Limb (tissue), 2 donors: ENCODE measurements around the gene TPSD1.
"Not testable (repeated sequence)": the region's sequence is repeated elsewhere in the genome, so short reads cannot be mapped to it uniquely, and the experiment has no call there.

Experiments used
- DNase-seq, 2 donors: peaks; one replicate each; pipeline ENCODE4 v3.0.0-alpha.2; 2016; ENCODE audit errors: extremely low spot score in 2 of 2

The TPSD1 gene

DNA sequence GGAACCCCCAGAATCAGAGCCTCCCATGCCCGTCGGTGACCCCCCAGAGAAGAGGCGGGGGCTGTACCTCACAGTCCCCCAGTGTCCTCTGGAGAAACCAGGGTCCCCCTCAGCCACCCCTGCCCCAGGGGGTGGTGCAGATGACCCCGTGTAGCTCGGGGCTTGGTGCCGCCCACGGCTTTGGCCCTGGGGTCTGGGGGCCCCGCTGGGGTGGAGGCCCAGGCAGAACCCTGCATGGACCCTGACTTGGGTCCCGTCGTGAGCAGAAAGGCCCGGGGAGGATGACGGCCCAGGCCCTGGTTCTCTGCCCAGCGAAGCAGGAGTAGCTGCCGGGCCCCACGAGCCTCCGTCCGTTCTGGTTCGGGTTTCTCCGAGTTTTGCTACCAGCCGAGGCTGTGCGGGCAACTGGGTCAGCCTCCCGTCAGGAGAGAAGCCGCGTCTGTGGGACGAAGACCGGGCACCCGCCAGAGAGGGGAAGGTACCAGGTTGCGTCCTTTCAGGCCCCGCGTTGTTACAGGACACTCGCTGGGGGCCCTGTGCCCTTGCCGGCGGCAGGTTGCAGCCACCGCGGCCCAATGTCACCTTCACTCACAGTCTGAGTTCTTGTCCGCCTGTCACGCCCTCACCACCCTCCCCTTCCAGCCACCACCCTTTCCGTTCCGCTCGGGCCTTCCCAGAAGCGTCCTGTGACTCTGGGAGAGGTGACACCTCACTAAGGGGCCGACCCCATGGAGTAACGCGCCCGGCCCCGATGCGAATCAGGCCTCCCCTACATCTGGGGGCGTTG lies 34.8 kb upstream of the TPSD1 start:
- DNase-seq = no peak

DNA sequence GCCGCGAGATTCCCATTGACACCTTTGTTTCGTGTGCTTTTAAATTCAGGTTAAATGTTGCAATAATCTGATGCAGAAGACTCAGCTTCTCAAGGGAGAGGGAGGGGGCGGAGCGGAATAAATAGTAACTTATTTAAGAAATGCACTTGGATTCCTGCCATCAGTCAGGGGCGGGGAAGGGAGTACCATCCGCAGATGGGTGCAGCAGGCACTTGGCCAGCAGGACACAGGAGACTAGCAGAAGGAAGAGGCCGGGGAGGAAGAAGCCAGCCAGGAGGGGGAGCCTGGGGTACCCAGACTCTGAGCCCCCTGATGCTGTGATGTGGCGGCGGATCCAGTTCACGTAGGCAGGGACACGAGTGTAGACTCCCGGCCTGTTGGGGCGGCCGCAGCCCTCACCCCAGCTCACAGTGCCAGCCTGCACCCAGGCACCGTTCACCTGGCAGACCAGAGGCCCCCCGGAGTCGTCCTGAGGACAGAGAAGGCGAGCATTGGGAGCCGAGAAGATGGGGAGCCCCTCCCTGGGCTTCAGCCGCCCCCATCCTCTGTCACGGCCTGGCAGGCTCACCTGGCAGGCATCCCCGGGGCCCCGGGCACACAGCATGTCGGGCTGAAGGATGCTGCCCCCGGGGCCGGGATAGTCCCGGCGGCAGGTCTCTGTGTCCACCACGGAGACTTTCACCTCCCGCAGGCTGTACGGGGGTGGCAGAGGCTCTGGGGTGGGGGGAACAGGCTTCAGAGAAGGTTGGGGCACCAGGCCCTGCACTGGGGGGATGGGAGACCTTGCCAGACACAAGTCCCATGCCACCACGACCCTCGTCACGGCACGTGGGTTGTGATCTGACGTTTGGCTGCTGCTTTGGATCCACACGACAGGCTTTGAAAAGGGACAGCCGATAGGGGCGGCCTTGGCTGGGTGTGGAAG lies 34.0 kb upstream of the TPSD1 start:
- DNase-seq = no peak

DNA sequence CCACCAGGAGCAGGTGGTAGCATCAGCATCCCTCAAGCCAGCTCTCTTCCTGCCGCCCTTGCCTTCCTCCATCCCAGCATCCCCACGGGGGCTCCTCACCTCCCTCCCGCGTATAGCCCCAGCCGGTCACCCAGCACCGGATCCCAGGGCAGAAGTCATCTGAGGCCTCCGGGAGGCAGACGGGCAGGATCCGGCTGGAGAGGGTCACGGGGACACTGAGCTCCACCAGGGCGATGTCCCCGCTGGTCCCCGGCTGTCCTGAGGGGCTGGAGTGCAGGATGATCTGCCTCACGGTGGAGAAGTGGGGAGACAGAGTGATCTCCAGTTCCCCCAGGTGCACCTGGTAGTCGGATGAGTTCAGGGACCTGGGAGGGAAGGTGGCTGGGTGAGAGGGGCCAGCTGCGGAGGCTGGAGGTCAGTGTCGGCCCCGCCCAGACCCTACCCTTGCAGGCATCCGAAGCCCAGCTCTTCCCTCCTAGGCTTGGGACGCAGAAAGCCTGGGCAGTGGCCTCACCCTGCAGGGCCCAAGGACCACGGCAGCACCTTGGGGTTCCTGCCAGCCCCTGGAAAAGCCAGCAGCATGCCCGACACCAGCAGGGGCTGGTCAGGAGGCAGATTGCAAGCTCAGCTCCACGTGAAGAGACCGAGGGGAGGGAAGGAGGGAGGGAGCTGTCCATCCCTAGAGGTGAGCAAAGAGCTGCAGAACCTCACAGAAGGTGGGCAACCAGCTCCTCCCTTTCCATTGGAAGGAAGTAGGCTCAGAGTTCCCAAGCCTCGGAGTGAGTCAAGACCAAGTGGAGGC lies 33.1 kb upstream of the TPSD1 start:
- DNase-seq = no peak

DNA sequence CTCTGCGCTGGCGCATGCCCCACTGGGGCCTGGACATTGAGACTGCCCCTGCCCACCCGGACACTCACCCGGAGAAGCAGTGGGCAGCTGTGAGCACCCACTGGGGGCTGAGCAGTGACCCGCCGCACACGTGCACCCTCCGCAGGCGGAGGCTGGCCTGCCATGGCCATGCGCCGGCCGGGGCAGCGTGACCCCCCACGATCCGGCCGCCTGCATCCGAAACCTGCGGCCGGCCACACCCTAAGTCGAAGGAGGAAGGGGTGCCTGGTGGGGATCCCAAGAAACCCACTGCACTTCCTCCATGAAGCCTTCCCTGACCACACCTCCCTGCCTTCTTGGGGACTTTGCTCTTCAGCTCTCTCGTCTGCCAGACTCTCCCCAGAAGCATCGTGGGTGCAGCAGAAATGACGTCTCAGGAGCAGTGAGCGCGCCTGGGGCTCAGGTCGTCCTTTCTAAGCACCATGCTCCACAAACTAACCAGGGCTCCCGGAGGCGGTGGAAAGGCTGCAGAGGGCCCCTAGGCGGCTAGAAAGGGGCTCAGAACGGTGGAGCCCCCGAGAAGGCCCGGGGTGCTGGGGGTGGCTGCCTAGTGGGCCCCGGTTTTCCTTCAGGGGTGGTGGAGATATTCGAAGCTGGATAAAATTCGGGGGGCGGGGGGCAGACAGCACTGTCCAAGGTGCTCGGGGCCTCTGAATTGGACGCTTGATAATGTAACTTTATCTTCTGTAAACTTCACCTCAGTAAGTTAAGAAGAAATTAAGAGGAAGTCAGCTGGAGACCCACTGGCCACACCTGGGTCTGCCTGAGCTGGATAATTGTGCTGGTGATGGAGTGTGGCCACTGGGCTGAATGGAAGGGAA lies 32.3 kb upstream of the TPSD1 start:
- DNase-seq = no peak

DNA sequence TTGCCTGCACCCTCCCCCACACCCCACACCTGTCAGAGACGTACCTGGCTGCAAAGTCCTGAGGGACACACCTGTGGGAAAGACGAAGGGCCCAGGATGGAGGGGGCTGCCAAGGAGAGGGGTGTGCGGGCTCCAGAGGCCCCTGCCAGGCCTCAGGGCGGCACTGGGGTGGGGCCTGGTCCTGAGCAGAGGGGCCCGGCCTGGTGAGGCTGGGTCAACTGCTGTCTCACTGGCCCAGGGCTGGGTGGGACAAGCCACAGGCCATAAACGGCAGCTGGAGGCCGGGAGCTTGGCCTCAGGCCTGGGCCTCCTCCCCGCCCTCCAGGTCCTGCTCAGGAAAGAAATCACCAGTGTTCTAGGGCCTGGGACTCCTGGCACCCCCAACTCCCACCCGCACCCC lies 31.3 kb upstream of the TPSD1 start:
- DNase-seq = no peak

DNA sequence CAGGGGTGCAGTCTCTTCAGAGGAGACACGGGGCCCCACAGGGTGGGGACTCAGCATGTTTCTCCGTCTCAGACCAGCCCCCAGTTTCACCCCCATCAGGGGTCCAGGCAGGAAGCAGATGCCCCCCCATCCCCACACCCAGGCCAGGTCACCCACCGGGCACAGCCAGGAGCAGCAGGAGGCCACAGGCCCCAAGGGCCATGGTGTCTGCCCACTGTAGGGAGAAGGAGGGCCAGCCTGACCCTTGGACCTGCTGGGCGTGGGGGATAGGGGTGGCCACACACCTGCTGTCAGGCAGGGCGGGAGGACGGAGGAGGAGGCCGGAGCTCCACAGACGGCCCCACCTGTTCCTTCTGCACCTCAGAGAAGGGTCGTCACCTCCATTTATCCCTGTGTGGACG lies 30.8 kb upstream of the TPSD1 start, which contains the start of gene TPSG1:
Gene TPSG1, minus strand, starts transcription at position 218 of the 401 bp plus-strand sequence. Its CDS starts 16 bp downstream, at position 202.
- no peak for DNase-seq

DNA sequence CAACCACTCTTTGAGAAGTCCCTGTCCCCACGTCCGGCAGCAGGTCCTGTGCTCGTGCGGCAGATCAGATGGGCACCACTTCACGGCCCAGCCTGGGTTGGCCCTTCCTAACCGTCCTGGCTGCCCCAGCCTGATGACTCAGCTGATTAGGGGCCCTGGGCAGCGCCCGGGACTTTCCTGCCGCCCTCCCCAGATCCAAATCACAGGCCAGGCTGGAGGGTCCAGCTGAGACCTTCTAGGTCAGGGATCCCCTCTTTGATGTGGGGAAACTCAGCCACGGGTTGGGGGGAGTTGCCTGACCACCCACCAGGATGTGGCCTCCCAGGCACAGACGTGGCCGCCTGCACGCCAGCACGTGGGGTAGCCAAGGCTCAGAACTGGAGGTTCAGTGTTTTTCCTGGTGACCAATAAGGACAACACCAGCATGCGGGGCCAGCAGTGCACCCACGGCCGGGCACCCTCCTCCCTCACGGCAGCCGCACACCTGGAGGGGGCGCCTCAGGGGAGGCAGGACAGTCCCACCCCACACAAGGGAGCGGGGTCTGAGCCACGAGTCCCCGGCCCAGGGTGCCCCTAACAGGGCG lies 30.0 kb upstream of the TPSD1 start:
- not testable (repeated sequence) for DNase-seq

DNA sequence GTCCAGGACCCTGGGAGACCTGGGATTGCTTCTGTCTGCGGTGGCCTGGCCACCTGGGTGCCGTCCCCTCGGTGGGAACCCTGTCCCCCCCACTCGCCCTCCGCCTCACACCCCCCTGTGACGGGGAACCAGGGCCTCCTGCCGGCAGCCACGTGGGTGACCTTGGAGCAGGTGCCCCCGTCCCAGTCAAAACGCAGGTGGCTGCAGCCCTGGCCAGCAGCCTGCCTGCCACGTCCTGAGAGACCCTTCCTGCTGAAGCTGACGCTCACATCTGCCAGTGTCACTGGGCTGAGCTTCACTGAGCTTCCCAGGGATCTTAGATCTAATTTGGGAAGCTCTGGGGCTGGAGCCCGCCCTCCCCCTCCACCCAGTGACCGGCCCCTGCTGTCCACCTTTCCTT lies 29.2 kb upstream of the TPSD1 start:
- not testable (repeated sequence) for DNase-seq

DNA sequence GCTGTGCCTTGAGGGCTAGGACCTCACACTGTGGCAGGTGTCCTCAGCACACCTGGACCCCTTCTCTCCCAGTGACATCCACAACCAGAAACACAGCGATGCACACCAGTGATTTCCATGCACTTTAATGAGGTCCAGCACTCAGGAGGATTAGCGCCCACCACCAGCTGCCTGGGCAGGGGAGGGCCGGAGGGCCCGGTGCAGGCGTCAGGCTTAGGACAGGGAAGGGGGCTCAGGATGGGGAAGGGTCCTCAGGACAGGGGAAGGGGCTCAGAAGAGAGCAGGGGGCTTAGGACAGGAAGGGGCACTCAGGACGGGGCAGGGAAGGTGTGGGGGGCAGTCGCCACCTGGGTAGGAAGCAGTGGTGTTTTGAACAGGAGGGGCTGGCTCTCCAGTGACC lies 27.6 kb upstream of the TPSD1 start:
- DNase-seq = not testable (repeated sequence)

DNA sequence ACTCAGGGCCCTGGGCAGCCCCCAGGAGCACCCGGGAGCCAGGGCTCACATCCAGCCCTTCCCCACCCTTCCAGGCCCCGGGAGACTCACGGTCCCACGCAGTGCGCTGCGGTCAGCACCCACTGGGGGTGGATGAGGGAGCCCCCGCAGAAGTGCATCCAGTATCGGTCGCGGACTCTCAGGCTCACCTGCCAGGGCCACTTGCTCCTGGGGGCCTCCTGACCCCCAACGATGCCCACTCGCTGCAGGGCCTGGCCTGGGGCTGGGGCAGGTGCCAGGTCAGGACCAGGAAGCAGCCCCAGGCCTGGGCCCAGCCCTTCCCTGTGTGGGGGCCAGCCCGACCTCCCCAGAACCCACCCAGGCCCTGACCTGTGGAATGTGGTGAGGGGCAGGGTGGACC lies 26.4 kb upstream of the TPSD1 start:
- not testable (repeated sequence) for DNase-seq

DNA sequence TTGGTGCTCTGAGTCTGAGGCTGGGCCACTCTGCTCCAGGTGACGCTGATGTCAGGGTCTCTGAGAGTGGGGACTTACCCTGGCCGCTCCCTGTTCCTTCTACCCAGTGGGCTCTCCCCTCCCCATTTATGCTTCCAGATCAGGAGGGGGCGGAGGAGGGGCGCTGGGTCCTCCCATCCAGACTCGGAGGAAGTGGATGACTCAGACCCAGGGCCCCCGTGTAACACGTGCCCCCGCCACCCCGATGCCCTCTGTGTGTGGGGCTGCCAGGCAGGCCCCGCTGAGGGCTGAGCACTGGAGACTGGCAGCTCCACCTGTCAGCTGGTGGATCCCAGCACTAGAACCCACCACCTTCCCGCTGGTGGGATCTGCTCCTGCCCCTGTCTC lies 25.8 kb upstream of the TPSD1 start, which contains the start of gene TPSB2:
Gene TPSB2, minus strand, starts transcription at position 101 of the 387 bp plus-strand sequence. CDS start 233 bp downstream, outside the sequence.
- not testable (repeated sequence) for DNase-seq

DNA sequence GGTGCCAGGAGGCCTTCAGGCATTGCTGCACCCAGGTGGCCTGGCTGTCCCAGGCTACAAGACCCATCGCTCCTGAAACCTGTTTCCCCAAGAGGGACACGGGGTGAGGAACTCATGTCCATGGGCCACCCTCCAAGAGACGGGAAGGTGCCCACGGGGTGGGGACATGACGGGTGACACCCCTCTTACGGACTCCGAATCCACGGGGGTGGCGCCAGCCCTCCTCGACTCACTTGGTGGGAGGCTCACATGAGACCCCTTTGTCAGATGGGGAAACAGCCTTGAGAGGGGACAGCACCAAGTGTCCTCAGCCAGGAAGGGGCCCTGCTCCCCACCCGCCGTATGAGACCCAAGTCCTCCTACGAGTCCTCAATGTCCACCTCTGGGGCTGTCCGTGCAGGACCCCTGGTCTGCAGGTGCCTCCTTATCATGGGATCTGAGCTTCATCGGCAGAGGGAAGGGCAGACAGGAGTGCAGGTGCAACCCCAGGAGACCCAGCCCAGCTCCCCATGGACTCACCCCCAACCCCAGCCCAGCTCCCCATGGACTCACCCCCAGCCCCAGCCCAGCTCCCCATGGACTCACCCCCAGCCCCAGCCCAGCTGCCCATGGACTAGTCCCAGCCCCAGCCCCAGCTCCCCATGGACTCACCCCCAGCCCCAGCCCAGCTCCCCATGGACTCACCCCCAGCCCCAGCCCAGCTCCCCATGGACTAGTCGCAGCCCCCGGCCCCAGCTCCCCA lies 25.2 kb upstream of the TPSD1 start:
- not testable (repeated sequence) for DNase-seq

DNA sequence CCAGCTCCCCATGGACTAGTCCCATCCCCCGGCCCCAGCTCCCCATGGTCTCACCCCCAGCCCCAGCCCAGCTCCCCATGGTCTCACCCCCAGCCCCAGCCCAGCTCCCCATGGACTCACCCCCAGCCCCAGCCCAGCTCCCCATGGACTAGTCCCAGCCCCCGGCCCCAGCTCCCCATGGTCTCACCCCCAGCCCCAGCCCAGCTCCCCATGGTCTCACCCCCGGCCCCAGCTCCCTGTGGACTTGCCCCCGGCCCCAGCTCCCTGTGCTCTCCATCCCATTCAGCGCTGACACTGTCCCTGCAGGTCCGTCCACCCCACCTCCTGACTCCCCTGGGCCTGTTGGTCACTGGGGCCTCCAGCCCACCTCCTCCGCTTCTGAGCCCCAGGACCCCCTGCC lies 24.6 kb upstream of the TPSD1 start:
- DNase-seq = not testable (repeated sequence)

DNA sequence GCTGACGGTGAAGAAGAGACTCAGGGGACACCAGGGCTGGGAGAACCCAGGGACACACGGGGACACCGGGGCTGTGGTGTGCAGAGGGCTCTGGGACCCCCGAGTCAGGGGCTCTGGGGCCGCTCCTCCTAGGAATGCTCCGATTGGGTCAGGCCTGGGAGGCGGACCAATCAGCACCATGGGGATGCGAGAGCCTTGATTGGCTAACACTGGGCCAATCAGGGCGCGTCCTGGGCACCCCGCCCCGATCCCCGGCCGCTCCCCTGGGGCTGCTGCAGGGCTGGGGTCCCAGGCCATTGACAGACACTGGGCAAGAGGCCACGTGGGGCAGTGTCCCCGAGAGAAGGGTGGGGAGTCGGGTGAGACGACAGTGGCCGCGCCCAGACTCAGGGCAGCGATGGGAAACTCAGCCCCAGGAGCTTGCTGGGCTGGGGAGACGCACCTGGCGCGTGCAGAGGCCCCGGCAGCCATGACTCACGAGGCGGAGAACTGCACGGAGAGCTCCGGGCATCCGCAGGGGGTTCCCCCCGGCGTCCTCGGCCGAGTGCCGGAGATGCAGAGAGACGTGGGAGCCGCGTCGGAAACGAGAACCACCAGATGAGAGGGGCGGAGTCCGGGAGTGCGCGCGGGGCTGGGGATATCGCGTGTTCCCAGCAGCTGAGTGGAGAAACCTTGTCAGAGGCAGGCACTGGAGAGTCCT lies 23.7 kb upstream of the TPSD1 start:
- DNase-seq = not testable (repeated sequence)

DNA sequence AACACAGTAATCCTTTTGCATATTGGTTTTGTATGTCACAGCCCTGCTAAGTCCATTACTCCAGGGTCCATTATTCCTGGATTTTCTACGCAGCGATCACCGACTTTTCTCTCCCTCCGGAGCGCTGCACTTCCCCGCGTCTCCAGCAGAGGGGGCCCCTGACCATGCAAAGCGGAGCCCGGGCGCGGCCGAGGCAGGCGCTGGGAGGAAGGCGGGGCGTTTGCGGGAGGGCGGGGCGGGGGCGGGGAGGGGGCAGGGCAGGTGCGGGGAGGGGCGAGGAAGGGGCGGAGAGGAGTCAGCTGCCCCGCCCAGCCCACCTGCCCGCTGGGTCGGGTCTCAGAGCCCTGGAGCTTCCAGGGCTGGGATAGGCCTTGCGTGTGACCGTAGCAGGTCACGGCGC lies 19.2 kb upstream of the TPSD1 start:
- DNase-seq = not testable (repeated sequence)

DNA sequence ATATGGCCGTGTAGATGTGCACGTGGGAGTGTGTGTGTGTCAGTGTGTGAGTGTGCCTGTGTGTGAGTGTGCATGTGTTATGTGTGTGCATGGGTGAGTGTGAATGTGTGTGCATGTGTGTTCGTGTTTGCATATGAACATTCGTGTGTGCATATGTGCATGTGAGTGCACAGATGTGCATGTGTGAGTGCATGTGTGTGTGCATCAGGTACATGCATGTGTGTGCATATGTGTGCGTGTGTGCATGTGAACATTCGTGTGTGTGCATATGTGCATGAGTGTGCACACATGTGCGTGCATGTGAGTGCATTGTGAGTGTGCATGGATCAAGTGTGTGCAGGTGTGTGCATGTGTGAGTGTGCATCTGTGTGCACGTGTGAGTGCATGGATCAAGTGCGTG lies 17.9 kb upstream of the TPSD1 start:
- DNase-seq = no peak

DNA sequence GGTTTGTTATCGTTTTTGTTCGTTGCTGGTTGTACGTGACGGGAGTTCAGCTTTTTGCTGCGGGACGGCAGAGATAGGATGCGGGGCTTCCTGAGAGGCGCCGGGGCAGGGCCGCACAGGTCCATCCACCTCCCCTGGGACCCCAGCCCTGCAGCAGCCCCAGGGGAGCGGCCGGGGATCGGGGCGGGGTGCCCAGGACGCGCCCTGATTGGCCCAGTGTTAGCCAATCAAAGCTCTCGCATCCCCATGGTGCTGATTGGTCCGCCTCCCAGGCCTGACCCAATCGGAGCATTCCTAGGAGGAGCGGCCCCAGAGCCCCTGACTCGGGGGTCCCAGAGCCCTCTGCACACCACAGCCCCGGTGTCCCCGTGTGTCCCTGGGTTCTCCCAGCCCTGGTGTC lies 17.0 kb upstream of the TPSD1 start:
- not testable (repeated sequence) for DNase-seq

DNA sequence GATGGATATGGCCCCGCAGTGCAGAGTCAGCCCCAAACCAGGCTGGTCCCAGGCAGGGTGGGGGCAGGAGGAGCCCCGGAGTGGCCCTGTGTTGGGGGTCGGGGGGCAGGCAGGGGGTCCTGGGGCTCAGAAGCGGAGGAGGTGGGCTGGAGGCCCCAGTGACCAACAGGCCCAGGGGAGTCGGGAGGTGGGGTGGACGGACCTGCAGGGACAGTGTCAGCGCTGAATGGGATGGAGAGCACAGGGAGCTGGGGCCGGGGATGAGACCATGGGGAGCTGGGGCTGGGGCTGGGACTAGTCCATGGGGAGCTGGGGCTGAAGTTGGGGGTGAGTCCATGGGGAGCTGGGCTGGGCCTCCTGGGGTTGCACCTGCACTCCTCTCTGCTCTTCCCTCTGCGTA lies 16.3 kb upstream of the TPSD1 start:
- not testable (repeated sequence) for DNase-seq

DNA sequence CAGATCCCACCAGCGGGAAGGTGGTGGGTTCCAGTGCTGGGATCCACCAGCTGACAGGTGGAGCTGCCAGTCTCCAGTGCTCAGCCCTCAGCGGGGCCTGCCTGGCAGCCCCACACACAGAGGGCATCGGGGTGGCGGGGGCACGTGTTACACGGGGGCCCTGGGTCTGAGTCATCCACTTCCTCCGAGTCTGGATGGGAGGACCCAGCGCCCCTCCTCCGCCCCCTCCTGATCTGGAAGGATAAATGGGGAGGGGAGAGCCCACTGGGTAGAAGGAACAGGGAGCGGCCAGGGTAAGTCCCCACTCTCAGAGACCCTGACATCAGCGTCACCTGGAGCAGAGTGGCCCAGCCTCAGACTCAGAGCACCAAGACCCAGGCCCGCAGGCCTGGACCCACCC lies 15.4 kb upstream of the TPSD1 start, which contains the start of gene TPSAB1:
Gene TPSAB1, plus strand, starts transcription at position 270 of the 400 bp plus-strand sequence. CDS start 234 bp downstream, outside the sequence.
- not testable (repeated sequence) for DNase-seq
